Karpas-422 (cell line): ENCODE data around the gene DOCK6. TPM values are rescaled to one million over a fixed set of nuclear protein-coding genes. Genes with fewer than 3 reads are reported as not detected.
"Not testable (repeated sequence)": the region's sequence is repeated elsewhere in the genome, so short reads cannot be mapped to it uniquely, and the experiment has no call there.

Experiments
- DNase-seq: peaks from one replicate; pipeline ENCODE4 v3.0.0-alpha.2; 2015
- H2AFZ ChIP-seq: fragments of 200-600 bp; sonication (generic); 2 replicates; pipeline ENCODE4 v1.6.1; 2014; ENCODE audit warnings: antibody characterized with exemption, low read length, mixed read lengths
- H3K27ac ChIP-seq: fragments of 200-600 bp; sonication (generic); 2 replicates; pipeline ENCODE4 v1.5.1; 2014; ENCODE audit warnings: mild to moderate bottlenecking, low read length, moderate library complexity
- H3K27me3 ChIP-seq: fragments of 200-600 bp; sonication (generic); 2 replicates; pipeline ENCODE4 v1.6.1; 2014; ENCODE audit warnings: low read length, mixed read lengths
- H3K36me3 ChIP-seq: fragments of 200-600 bp; sonication (generic); 2 replicates; pipeline ENCODE4 v1.6.1; 2014; ENCODE audit warnings: low read length, mixed read lengths; ENCODE audit not compliant: insufficient read depth
- H3K4me1 ChIP-seq: fragments of 200-600 bp; sonication (generic); 2 replicates; pipeline ENCODE4 v1.6.1; 2014; ENCODE audit warnings: mild to moderate bottlenecking, low read length, mixed read lengths
- H3K4me2 ChIP-seq: fragments of 200-600 bp; sonication (generic); 2 replicates; pipeline ENCODE4 v1.6.1; 2014; ENCODE audit warnings: low read length, low read depth, mild to moderate bottlenecking; ENCODE audit not compliant: poor library complexity, severe bottlenecking
- H3K4me3 ChIP-seq: fragments of 200-600 bp; sonication (generic); 2 replicates; pipeline ENCODE4 v1.5.1; 2014; ENCODE audit warnings: mild to moderate bottlenecking, antibody characterized with exemption, low read length, mixed read lengths
- H3K79me2 ChIP-seq: fragments of 200-600 bp; sonication (generic); 2 replicates; pipeline ENCODE4 v1.6.1; 2014; ENCODE audit warnings: mild to moderate bottlenecking, low read length, mixed read lengths
- H3K9ac ChIP-seq: fragments of 200-600 bp; sonication (generic); 2 replicates; pipeline ENCODE4 v1.6.0; 2014; ENCODE audit warnings: low read length
- H3K9me2 ChIP-seq: fragments of 200-600 bp; sonication (generic), shearing (Covaris generic); replicated peaks from 2 replicates; pipeline ENCODE4 v1.6.0; 2014; ENCODE audit warnings: mild to moderate bottlenecking, low read length, moderate library complexity; ENCODE audit not compliant: insufficient read depth
- H3K9me3 ChIP-seq: fragments of 300-700, 200-600 bp; sonication (generic); 2 replicates; pipeline ENCODE4 v1.6.1; 2014; ENCODE audit warnings: low read length, mixed read lengths
- H4K20me1 ChIP-seq: fragments of 200-600 bp; sonication (generic); 2 replicates; pipeline ENCODE4 v1.6.1; 2014; ENCODE audit warnings: mild to moderate bottlenecking, antibody characterized with exemption, low read length, low read depth; ENCODE audit not compliant: insufficient read depth
- total RNA-seq: library from RNA; depleted of rRNA; stranded (reverse); fragments of >200 nt; shearing (Covaris generic); gene quantifications from 2 replicates; pipeline ENCODE4 v1.2.3, GENCODE V29; 2014; ENCODE audit warnings: low replicate concordance

DOCK6 gene
- total RNA-seq, 1 experiment from 2014 or later, result 6.5 TPM

DNA sequence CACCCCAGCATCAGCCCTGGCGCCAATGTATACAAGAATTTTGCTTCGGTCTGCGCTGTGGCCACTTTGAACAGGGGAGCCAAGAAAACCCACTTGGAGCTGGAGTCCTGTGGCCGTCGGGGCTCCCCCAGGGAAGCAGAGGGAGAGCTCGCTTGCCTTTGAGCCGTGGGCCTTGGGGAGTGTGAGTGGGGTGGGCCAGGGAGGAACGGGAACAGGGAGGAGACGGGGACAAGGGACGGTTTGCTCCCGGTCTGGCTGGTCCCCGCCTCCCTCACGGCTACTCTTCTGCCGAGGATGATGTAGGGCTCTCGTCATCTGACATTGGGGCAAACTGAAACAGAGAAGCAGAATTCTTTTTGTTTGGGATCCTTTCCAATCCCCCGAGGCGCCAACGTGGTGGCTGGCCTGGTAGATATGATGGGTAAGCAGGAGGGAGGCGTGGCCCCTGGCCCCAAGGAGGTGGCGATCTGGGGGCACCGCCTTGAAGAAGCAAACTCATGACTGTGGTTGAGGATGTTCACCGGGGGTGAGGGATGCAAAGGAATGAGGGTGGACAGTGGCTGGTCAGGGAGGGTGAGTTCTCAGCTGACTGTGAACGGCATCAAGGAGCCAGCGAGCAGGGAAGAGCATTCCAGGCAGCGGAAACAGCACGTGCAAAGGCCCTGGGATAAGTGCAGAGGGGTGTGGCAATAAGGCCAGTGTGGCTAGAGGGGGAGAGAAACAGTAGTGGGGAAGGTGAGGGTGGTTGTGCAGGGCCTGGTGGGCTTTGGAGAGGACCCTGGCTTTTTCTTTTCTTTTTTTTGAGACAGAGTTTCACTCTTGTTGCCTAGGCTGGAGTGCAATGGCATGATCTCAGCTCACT is 95.8 kb downstream of the DOCK6 start:
- H3K9ac ChIP-seq, result no peak overlapping the region
- H3K4me3 ChIP-seq, result no peak overlapping the region
- H3K4me2 ChIP-seq, result no peak overlapping the region
- H3K27ac ChIP-seq, result no peak overlapping the region
- no peaks in the 10 kb centered on the region for H3K36me3 ChIP-seq
- no peak overlapping the region for H2AFZ ChIP-seq
- no peaks in the 10 kb centered on the region for H3K9me2 ChIP-seq
- H3K4me1 ChIP-seq, result no peaks in the 10 kb centered on the region
- no peaks in the 10 kb centered on the region for H3K79me2 ChIP-seq
- H3K27me3 ChIP-seq, result no peaks in the 10 kb centered on the region
- H3K9me3 ChIP-seq, result no peaks in the 10 kb centered on the region
- DNase-seq, result no peak
- H4K20me1 ChIP-seq, result no peaks in the 10 kb centered on the region

DNA sequence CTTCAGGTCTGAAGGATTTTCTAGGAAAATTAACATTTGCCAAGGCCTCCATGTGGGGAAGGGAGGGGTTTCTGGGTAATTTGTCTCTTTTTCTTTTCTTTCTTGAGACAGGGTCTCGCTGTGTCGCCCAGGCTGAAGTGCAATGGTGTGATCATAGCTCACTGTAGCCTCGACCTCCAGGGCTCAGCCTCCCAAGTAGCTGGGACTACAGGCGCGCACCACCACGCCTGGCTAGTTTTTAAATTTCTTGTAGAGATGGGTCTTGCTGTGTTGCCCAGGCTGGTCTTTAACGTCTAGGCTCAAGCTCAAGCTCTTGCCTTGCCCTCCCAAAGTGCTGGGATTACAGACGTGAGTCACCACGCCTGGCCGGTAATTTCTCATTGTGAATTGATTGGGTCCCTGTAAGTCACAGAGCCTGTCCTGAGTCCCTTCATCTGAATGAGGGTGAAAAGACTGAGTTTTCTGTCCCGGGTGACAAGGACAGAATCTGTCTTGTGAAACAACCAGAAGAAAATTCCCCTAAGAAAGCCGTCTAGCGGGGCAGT is 96.8 kb downstream of the DOCK6 start:
- Histone ChIP-seq H3K27me3 (no peaks in the 10 kb centered on the region), H3K27ac (no peak overlapping the region), H3K4me2 (no peak overlapping the region), H3K36me3 (no peaks in the 10 kb centered on the region), H3K9ac (no peak overlapping the region), H3K79me2 (no peaks in the 10 kb centered on the region), H3K4me1 (no peaks in the 10 kb centered on the region), H4K20me1 (no peaks in the 10 kb centered on the region), H2AFZ (no peak overlapping the region), H3K9me2 (no peaks in the 10 kb centered on the region), H3K4me3 (no peak overlapping the region), H3K9me3 (no peaks in the 10 kb centered on the region)
- DNase-seq, result no peak

DNA sequence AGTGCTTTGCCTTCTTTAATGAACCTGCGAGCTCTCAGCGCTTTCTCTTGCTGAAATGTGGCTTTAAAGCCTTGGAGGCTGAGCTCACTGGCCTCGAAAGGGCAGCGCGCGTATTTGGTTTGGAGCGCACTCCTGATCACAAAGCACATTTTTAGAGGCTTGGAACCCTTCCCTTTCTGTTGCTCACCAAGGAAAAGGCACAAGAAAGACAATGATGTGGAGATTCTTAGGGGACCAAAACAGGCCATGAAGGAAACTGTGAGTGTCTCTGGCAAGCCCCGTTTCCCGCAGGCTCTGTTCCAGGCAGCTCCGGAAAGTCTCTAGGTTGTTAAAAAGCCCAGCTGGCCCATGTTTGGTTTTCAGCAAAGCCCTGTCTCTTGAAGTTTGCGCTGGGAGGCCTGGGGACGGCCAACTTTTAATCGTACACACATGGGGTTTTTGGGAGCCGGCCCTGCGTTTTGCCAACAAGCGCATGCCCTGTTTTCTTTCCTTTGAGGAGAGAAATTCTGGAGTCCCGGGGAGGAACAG is 97.4 kb downstream of the DOCK6 start:
- H3K36me3 ChIP-seq, result no peaks in the 10 kb centered on the region

DNA sequence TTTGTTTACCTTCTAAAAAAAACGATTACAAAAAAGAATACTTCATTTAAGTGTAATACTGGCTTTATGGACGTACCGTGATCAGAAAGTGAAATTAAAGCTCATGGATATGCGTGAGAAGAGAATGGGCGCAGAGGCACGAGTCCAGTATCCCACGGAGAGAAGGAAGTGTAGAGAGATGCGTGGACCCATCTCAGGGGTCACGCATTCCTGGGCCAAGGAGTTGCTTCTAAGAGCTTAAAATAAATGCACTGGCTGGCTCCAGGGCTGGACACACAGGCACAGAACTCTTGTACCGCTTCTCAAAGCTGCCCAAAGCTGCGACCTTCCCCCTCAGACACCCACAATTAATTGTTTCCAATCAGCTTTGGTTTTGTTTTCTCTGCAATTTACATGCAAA is 98.0 kb downstream of the DOCK6 start:
- Histone ChIP-seq H3K9me2 (no peaks in the 10 kb centered on the region), H3K4me1 (no peaks in the 10 kb centered on the region), H3K4me2 (no peak overlapping the region)

More for the DNA sequence above, 97.4 kb downstream of the DOCK6 start:
- Histone ChIP-seq H3K4me2 (no peak overlapping the region), H3K4me3 (no peak overlapping the region), H3K27ac (no peak overlapping the region), H2AFZ (no peak overlapping the region), H3K27me3 (no peaks in the 10 kb centered on the region), H4K20me1 (no peaks in the 10 kb centered on the region), H3K9me3 (no peaks in the 10 kb centered on the region), H3K9ac (no peak overlapping the region), H3K4me1 (no peaks in the 10 kb centered on the region), H3K79me2 (no peaks in the 10 kb centered on the region), H3K9me2 (no peaks in the 10 kb centered on the region)
- DNase-seq, result no peak

DNA sequence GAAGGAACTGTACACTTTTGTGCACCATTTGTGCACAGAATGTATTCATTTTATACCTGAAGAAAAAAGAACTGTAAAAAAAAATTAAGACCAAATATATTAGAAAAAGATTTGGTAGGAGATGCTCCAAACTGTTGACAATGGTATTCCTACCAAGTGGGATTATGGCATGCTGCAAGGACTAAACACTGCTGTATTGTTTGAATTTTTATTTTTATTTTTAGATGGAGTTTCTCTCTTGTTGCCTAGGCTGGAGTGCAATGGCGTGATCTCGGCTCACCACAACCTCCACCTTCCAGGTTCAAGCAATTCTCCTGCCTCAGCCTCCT is 101.9 kb downstream of the DOCK6 start:
- not testable (repeated sequence) for H3K27me3 ChIP-seq, H4K20me1 ChIP-seq, H3K4me1 ChIP-seq, H2AFZ ChIP-seq, H3K9me2 ChIP-seq, H3K9ac ChIP-seq, H3K4me3 ChIP-seq, H3K4me2 ChIP-seq, H3K9me3 ChIP-seq, H3K36me3 ChIP-seq, DNase-seq, H3K27ac ChIP-seq, H3K79me2 ChIP-seq

More for the DNA sequence above, 98.0 kb downstream of the DOCK6 start:
- DNase-seq, result no peak
- Histone ChIP-seq H3K4me3 (no peak overlapping the region), H3K27me3 (no peaks in the 10 kb centered on the region), H3K27ac (no peak overlapping the region), H3K36me3 (no peaks in the 10 kb centered on the region), H2AFZ (no peak overlapping the region), H3K79me2 (no peaks in the 10 kb centered on the region), H3K9ac (no peak overlapping the region), H4K20me1 (no peaks in the 10 kb centered on the region), H3K9me3 (no peaks in the 10 kb centered on the region)

DNA sequence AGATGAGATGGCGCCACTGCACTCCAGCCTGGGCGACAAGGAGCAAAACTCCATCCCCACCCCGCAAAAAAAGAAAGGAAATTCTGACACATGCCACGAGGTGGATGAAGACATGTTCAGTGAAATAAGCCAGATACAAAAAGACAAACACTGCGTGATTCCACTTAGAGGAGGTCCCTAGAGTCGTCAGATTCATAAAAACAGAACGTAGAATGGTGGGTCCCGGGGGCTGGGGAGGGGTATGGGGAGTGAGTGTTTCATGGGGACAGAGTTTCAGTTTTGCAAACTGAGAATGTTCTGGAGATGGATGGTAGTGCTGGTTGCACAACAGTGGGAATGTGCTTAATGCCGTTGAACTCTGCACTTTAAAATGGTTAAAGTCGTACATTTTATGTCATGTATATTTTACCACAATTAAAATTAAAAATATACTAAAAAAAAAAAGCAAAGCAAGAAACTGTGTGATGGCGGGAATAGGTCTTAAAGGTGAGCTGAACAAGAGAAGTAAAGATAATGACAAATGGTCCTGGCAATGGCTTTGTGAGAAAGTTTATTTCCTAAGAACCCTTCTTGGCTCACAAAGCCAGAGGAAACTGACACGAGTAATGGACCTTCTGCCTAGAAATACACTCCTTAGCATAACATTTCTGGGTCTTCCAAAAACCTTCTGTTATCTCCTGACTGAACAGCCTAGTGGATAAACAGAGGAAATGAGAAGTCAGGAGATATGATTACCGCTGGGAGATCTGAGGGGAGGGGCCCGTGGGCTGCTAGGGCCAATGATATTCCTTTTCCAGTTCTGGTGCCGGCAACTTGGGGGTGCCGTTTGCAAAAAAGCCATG is 102.5 kb downstream of the DOCK6 start:
- H3K9ac ChIP-seq, result no peak overlapping the region
- H3K4me3 ChIP-seq, result no peak overlapping the region
- H3K9me3 ChIP-seq, result no peaks in the 10 kb centered on the region
- H4K20me1 ChIP-seq, result no peaks in the 10 kb centered on the region
- H3K4me1 ChIP-seq, result peaks cover 5% of the 10 kb centered on the region
- H3K27me3 ChIP-seq, result no peaks in the 10 kb centered on the region
- H3K27ac ChIP-seq, result no peak overlapping the region
- H3K4me2 ChIP-seq, result no peak overlapping the region
- no peaks in the 10 kb centered on the region for H3K36me3 ChIP-seq
- peaks cover 8% of the 10 kb centered on the region for H3K79me2 ChIP-seq
- no peaks in the 10 kb centered on the region for H3K9me2 ChIP-seq
- H2AFZ ChIP-seq, result no peak overlapping the region
- DNase-seq, result no peak

DNA sequence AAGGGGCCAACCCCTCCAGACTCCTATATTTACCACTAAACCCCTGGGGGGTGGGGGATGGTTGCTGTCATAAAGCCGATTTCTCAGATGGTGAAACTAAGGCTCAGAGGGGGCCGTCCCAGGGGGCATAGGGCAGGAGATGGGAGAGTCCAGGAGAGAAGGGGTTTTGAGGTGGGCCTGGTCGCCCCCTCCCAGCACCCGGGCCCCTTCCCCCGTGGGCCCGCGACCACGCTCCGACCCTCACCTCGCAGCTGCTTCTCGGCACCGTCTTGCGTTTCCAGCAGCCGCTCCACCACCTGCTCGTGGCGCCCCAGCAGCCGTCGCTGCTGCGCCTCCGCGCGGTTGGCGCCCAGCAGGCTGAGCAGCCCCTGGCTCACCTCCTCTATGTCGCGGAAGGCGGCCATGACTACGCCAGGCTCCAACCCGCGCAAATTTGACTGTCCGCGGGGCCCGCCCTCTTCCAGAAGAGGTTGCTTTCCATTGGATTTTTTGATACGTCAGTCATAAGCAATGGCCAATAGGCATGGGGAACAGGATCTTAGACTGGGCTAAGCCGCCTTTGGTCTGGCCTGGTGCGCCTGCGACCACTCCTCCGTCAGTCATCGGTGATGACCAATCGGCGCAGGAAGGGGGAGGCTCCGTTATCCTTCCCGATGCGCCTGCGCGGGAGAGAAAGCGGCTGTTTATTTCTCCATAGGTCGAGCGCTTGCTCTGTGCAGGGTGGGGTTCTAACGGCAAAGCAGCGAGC is 106.8 kb downstream of the DOCK6 start, which contains the start of gene SPC24:
Gene SPC24, minus strand, starts transcription at position 410 of the 748 bp plus-strand sequence. Its CDS starts 6 bp downstream, at position 404.
- Histone ChIP-seq H3K9ac (peak within 1 kb of the TSS; percentile 90), H3K36me3 (peaks cover 3% of the 10 kb centered on the region; the same call in 1 of the 2 replicates), H3K4me1 (peaks cover 13% of the 10 kb centered on the region), H3K4me2 (peak within 1 kb of the TSS; percentile 80), H3K9me2 (no peaks in the 10 kb centered on the region), H3K27me3 (no peaks in the 10 kb centered on the region), H3K79me2 (peaks cover 33% of the 10 kb centered on the region), H2AFZ (peak within 1 kb of the TSS; percentile 93), H3K27ac (peak within 1 kb of the TSS; percentile 55; the same call in 1 of the 2 replicates), H3K9me3 (no peaks in the 10 kb centered on the region), H4K20me1 (no peaks in the 10 kb centered on the region), H3K4me3 (peak within 1 kb of the TSS; percentile 91)
- DNase-seq, result peak; percentile 99
